Measurements from ENCODE around the gene MIGA2.

Gene MIGA2

GRCh38 chr9:129028192-129028966 is 8.0 kb upstream of the MIGA2 start, which contains the start of gene SH3GLB2:
Gene SH3GLB2 (minus strand): TSS chr9:129028331. CDS start chr9:129028154, 177 bp downstream.
- POLR2A ChIA-PET: interaction anchor here (0.6 to 2.0 kb wide), 12 partner anchors 8 to 1173 kb away, joined by 3 to 16 read pairs (median 7); partner anchors contain the start of genes DOLPP1, ENDOG, MIGA2 and PTPA
- no peaks in the 10 kb centered on the region for H3K4me1 ChIP-seq (ENCODE audit: control insufficient read depth, insufficient read depth, low read length)
- TF ChIP-seq PBX3 (CRISPR knock-in tag; IDR thresholded peaks at IDR 0.05) (no peak), ZNF580 (tag by site-specific recombination; IDR thresholded peaks at IDR 0.05) (no peak), ZBTB7A (tag by site-specific recombination; IDR thresholded peaks at IDR 0.05; ENCODE audit: low read depth) (no peak), ZBTB26 (tag by site-specific recombination; optimal IDR thresholded peaks at IDR 0.05) (no peak), GLIS2 (tag by site-specific recombination; IDR thresholded peaks at IDR 0.05) (no peak), ZSCAN23 (tag by site-specific recombination; IDR thresholded peaks at IDR 0.05) (no peak), ZBTB17 (tag by site-specific recombination; IDR thresholded peaks at IDR 0.05) (no peak), ZNF777 (tag by site-specific recombination; IDR thresholded peaks at IDR 0.05; ENCODE audit: borderline replicate concordance) (no peak), SALL2 (tag by site-specific recombination; IDR thresholded peaks at IDR 0.05; ENCODE audit: borderline replicate concordance) (no peak), ZNF114 (tag by site-specific recombination; IDR thresholded peaks at IDR 0.05) (no peak), ZNF211 (tag by site-specific recombination; IDR thresholded peaks at IDR 0.05; ENCODE audit: low read depth) (no peak), KLF10 (tag by site-specific recombination; IDR thresholded peaks at IDR 0.05) (peak; percentile 78), ZNF266 (tag by site-specific recombination; IDR thresholded peaks at IDR 0.05; ENCODE audit: low read depth) (no peak), ZNF37A (tag by site-specific recombination; IDR thresholded peaks at IDR 0.05) (no peak), KLF16 (tag by site-specific recombination; IDR thresholded peaks at IDR 0.05) (0 out of 2 replicates have a peak, but pooled peaks have one; percentile 37), ZNF701 (tag by site-specific recombination; IDR thresholded peaks at IDR 0.05) (no peak), ZNF140 (tag by site-specific recombination; IDR thresholded peaks at IDR 0.05) (no peak), ZNF610 (tag by site-specific recombination; IDR thresholded peaks at IDR 0.05; ENCODE audit: borderline replicate concordance) (0 out of 2 replicates have a peak, but pooled peaks have one; percentile 21), ZNF16 (tag by site-specific recombination; IDR thresholded peaks at IDR 0.05; ENCODE audit: low read depth) (no peak), ZNF362 (tag by site-specific recombination; IDR thresholded peaks at IDR 0.05) (no peak), ZBTB1 (tag by site-specific recombination; IDR thresholded peaks at IDR 0.05) (no peak), ZNF394 (tag by site-specific recombination; IDR thresholded peaks at IDR 0.05; ENCODE audit: borderline replicate concordance) (no peak), PRDM4 (tag by site-specific recombination; IDR thresholded peaks at IDR 0.05) (no peak), ZNF555 (tag by site-specific recombination; conservative IDR thresholded peaks at IDR 0.05) (no peak), ZNF518A (tag by site-specific recombination; conservative IDR thresholded peaks at IDR 0.05; ENCODE audit: low read depth) (no peak)

More at GRCh38 chr9:129028192-129028966, 8.0 kb upstream of the MIGA2 start, which contains the start of gene SH3GLB2:
- Histone ChIP-seq H3K9me3 (ENCODE audit: control insufficient read depth, insufficient read depth, low read depth, low read length) (no peaks in the 10 kb centered on the region), H3K4me3 (ENCODE audit: low read depth, low read length) (peak within 1 kb of the TSS; percentile 74), H3K27ac (ENCODE audit: extremely low read depth, low read depth, low read length) (peak within 1 kb of the TSS; percentile 67; the same call in 1 of the 2 replicates), H3K36me3 (ENCODE audit: control insufficient read depth in 2 of 2, insufficient read depth in 1 of 2, low read length in 2 of 2) (no peaks in the 10 kb centered on the region)
- CTCF ChIA-PET: interaction anchor here (0.5 to 1.5 kb wide), 19 partner anchors 10 to 1810 kb away, joined by 3 to 13 read pairs (median 4); no protein-coding TSS in a partner anchor
